ENCODE results near the gene NKAIN4. TPM values are rescaled to one million over a fixed set of nuclear protein-coding genes. Genes with fewer than 3 reads are reported as not detected.

NKAIN4 gene
- total and polyA plus RNA-seq, 4 donors: 0.05 TPM; not detected in 3

DNA sequence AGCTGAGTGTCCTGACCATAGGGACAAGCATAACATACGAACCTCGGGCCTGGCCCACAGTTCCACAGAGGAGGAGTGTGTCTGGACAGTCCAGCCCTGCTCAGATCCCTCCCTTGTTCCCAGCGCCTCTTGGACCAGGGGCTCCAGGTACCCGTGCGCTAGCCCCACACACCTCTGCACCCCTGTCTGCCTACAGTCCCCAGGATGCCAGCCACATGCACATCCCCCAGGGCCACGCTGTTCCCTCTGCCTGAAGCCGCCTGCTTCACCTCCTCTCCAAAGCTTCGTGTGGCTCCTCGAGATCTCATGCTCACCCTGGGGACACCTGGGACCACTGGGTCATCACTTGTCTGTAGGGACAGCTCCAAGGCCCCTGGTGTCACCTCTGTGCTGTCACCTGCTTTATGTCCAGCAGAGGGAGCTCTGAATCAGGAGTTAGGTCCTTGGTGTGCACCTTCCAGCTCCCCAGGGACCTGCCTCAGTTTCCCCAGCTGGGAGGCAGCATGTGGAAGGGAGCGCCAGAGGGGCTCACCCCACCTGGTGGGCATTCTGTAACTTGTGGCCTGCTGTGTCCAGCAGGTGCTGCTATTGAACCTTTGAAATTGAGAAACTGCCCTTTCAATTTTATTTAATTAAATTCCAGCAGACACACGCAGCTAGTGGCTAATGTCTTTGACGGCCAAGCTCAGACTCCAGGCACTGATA lies 31.0 kb downstream of the NKAIN4 start:
- H3K27ac ChIP-seq (ENCODE audit: low read depth in 1 of 2, low read length in 2 of 2): no peak overlapping the region
- H3K9ac ChIP-seq (ENCODE audit: low read depth in 1 of 2, low read length in 2 of 2): no peak overlapping the region
- H3K4me3 ChIP-seq (ENCODE audit: low read depth in 1 of 3, low read length in 3 of 3): no peak overlapping the region
- no peaks in the 10 kb centered on the region for H3K4me1 ChIP-seq (ENCODE audit: control insufficient read depth in 4 of 4, insufficient read depth in 4 of 4, low read length in 3 of 4)
- 44% methylated on average over 12 of the region's 12 CpGs for WGBS
- no peak for TF ChIP-seq SP1 (IDR thresholded peaks at IDR 0.05)
- TF ChIP-seq FOXA1 (IDR thresholded peaks at IDR 0.05): no peak
- TF ChIP-seq JUND (IDR thresholded peaks at IDR 0.05): no peak
- TF ChIP-seq, protein P1, sequence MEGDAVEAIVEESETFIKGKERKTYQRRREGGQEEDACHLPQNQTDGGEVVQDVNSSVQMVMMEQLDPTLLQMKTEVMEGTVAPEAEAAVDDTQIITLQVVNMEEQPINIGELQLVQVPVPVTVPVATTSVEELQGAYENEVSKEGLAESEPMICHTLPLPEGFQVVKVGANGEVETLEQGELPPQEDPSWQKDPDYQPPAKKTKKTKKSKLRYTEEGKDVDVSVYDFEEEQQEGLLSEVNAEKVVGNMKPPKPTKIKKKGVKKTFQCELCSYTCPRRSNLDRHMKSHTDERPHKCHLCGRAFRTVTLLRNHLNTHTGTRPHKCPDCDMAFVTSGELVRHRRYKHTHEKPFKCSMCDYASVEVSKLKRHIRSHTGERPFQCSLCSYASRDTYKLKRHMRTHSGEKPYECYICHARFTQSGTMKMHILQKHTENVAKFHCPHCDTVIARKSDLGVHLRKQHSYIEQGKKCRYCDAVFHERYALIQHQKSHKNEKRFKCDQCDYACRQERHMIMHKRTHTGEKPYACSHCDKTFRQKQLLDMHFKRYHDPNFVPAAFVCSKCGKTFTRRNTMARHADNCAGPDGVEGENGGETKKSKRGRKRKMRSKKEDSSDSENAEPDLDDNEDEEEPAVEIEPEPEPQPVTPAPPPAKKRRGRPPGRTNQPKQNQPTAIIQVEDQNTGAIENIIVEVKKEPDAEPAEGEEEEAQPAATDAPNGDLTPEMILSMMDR (IDR thresholded peaks at IDR 0.05; ENCODE audit: low read depth, low read length, missing input control): peak; percentile 62
- TF ChIP-seq RAD21 (IDR thresholded peaks at IDR 0.05): peak; percentile 56 to 71
- TF ChIP-seq, protein P2, sequence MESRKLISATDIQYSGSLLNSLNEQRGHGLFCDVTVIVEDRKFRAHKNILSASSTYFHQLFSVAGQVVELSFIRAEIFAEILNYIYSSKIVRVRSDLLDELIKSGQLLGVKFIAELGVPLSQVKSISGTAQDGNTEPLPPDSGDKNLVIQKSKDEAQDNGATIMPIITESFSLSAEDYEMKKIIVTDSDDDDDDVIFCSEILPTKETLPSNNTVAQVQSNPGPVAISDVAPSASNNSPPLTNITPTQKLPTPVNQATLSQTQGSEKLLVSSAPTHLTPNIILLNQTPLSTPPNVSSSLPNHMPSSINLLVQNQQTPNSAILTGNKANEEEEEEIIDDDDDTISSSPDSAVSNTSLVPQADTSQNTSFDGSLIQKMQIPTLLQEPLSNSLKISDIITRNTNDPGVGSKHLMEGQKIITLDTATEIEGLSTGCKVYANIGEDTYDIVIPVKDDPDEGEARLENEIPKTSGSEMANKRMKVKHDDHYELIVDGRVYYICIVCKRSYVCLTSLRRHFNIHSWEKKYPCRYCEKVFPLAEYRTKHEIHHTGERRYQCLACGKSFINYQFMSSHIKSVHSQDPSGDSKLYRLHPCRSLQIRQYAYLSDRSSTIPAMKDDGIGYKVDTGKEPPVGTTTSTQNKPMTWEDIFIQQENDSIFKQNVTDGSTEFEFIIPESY (IDR thresholded peaks at IDR 0.05): no peak
- no peaks in the 10 kb centered on the region for H3K9me3 ChIP-seq (ENCODE audit: control insufficient read depth in 4 of 4, low read length in 3 of 4)
- peak; percentile 57 for DNase-seq (ENCODE audit: low spot score)
- no peaks in the 10 kb centered on the region for H3K27me3 ChIP-seq (ENCODE audit: control insufficient read depth in 4 of 4, insufficient read depth in 4 of 4, low read length in 3 of 4)
- no peaks in the 10 kb centered on the region for H3K36me3 ChIP-seq (ENCODE audit: control insufficient read depth in 4 of 4, insufficient read depth in 3 of 4, low read depth in 1 of 4, low read length in 3 of 4)

DNA sequence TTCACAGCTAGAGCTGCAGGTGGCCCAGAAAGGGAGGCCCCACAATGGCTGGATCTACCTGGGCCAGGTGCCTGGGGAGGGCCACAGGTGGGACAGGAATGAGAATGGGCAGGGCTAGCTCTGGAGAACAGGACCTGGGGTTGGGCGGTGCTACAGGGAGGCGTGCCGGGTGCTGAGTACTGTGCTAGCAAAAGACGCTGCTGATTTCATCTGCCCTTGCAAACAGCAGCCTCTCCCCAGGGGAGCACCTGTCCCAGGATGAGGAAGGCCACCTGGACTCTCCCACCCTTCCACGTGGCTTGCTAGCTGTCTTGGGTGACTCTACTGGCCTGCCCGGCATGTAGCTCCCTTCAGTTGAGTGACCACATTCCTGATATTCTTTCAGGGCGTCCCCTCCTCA lies 31.7 kb downstream of the NKAIN4 start:
- Histone ChIP-seq H3K9me3 (ENCODE audit: control insufficient read depth in 4 of 4, low read length in 3 of 4) (no peaks in the 10 kb centered on the region), H3K27ac (ENCODE audit: low read depth in 1 of 2, low read length in 2 of 2) (no peak overlapping the region), H3K27me3 (ENCODE audit: control insufficient read depth in 4 of 4, insufficient read depth in 4 of 4, low read length in 3 of 4) (no peaks in the 10 kb centered on the region), H3K4me1 (ENCODE audit: control insufficient read depth in 4 of 4, insufficient read depth in 4 of 4, low read length in 3 of 4) (no peaks in the 10 kb centered on the region), H3K9ac (ENCODE audit: low read depth in 1 of 2, low read length in 2 of 2) (no peak overlapping the region), H3K36me3 (ENCODE audit: control insufficient read depth in 4 of 4, insufficient read depth in 3 of 4, low read depth in 1 of 4, low read length in 3 of 4) (no peaks in the 10 kb centered on the region), H3K4me3 (ENCODE audit: low read depth in 1 of 3, low read length in 3 of 3) (no peak overlapping the region)
- no peak for DNase-seq (ENCODE audit: low spot score)
- TF ChIP-seq, protein P3, sequence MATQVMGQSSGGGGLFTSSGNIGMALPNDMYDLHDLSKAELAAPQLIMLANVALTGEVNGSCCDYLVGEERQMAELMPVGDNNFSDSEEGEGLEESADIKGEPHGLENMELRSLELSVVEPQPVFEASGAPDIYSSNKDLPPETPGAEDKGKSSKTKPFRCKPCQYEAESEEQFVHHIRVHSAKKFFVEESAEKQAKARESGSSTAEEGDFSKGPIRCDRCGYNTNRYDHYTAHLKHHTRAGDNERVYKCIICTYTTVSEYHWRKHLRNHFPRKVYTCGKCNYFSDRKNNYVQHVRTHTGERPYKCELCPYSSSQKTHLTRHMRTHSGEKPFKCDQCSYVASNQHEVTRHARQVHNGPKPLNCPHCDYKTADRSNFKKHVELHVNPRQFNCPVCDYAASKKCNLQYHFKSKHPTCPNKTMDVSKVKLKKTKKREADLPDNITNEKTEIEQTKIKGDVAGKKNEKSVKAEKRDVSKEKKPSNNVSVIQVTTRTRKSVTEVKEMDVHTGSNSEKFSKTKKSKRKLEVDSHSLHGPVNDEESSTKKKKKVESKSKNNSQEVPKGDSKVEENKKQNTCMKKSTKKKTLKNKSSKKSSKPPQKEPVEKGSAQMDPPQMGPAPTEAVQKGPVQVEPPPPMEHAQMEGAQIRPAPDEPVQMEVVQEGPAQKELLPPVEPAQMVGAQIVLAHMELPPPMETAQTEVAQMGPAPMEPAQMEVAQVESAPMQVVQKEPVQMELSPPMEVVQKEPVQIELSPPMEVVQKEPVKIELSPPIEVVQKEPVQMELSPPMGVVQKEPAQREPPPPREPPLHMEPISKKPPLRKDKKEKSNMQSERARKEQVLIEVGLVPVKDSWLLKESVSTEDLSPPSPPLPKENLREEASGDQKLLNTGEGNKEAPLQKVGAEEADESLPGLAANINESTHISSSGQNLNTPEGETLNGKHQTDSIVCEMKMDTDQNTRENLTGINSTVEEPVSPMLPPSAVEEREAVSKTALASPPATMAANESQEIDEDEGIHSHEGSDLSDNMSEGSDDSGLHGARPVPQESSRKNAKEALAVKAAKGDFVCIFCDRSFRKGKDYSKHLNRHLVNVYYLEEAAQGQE (IDR thresholded peaks at IDR 0.05): no peak
- TF ChIP-seq RAD21 (IDR thresholded peaks at IDR 0.05) (no peak), FOXA1 (IDR thresholded peaks at IDR 0.05) (no peak), SP1 (IDR thresholded peaks at IDR 0.05) (no peak), JUND (IDR thresholded peaks at IDR 0.05) (no peak), RXRA (IDR thresholded peaks at IDR 0.05) (no peak), HNF4A (conservative IDR thresholded peaks at IDR 0.05) (no peak), NR2F2 (IDR thresholded peaks at IDR 0.05) (no peak), FOXA2 (IDR thresholded peaks at IDR 0.05) (no peak), TAF1 (conservative IDR thresholded peaks at IDR 0.05) (no peak), HNF4G (IDR thresholded peaks at IDR 0.05) (no peak), GABPA (IDR thresholded peaks at IDR 0.05 in 1 of 2, conservative IDR thresholded peaks at IDR 0.05 in 1 of 2) (no peak), EGR1 (IDR thresholded peaks at IDR 0.05; ENCODE audit: low read depth in 2 of 2) (no peak), YY1 (IDR thresholded peaks at IDR 0.05) (no peak)
- TF ChIP-seq, protein P2 (IDR thresholded peaks at IDR 0.05): no peak
- TF ChIP-seq, protein P4, sequence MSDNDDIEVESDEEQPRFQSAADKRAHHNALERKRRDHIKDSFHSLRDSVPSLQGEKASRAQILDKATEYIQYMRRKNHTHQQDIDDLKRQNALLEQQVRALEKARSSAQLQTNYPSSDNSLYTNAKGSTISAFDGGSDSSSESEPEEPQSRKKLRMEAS (IDR thresholded peaks at IDR 0.05): no peak
- TF ChIP-seq, protein P5, sequence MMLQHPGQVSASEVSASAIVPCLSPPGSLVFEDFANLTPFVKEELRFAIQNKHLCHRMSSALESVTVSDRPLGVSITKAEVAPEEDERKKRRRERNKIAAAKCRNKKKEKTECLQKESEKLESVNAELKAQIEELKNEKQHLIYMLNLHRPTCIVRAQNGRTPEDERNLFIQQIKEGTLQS (IDR thresholded peaks at IDR 0.05): no peak
- TF ChIP-seq, protein P1 (IDR thresholded peaks at IDR 0.05; ENCODE audit: low read depth, low read length, missing input control): no peak
- WGBS: 65% methylated on average over 7 of the region's 7 CpGs
